ENCODE measurements around the gene CROCC2. TPM values are rescaled to one million over a fixed set of nuclear protein-coding genes. Genes with fewer than 3 reads are reported as not detected.

The CROCC2 gene
- total RNA-seq, 1 donor: not detected

- no peaks in the 10 kb centered on the region for H3K27me3 ChIP-seq (ENCODE audit: insufficient read depth, low read length)
- no peak overlapping the region for H3K4me3 ChIP-seq (ENCODE audit: low read length)
- H3K4me1 ChIP-seq (ENCODE audit: insufficient read depth, low read length): no peaks in the 10 kb centered on the region
- H3K9me3 ChIP-seq (ENCODE audit: low read depth, low read length): no peaks in the 10 kb centered on the region
Observed at GRCh38 chr2:240990726-240991377, 84.7 kb downstream of the CROCC2 start.

- H3K9me3 ChIP-seq (ENCODE audit: low read depth, low read length): no peaks in the 10 kb centered on the region
- peaks cover 3% of the 10 kb centered on the region for H3K4me1 ChIP-seq (ENCODE audit: insufficient read depth, low read length)
- no peaks in the 10 kb centered on the region for H3K27me3 ChIP-seq (ENCODE audit: insufficient read depth, low read length)
- no peak overlapping the region for H3K4me3 ChIP-seq (ENCODE audit: low read length)
Observed at GRCh38 chr2:240991378-240992263, 85.5 kb downstream of the CROCC2 start.

- peaks cover 3% of the 10 kb centered on the region for H3K27me3 ChIP-seq (ENCODE audit: insufficient read depth, low read length)
- H3K4me3 ChIP-seq (ENCODE audit: low read length): no peak overlapping the region
- H3K4me1 ChIP-seq (ENCODE audit: insufficient read depth, low read length): peaks cover 12% of the 10 kb centered on the region
- no peaks in the 10 kb centered on the region for H3K9me3 ChIP-seq (ENCODE audit: low read depth, low read length)
Observed at GRCh38 chr2:240992572-240993291, 86.6 kb downstream of the CROCC2 start.

- peaks cover 5% of the 10 kb centered on the region for H3K27me3 ChIP-seq (ENCODE audit: insufficient read depth, low read length)
- H3K4me3 ChIP-seq (ENCODE audit: low read length): no peak overlapping the region
- peaks cover 17% of the 10 kb centered on the region for H3K4me1 ChIP-seq (ENCODE audit: insufficient read depth, low read length)
- no peaks in the 10 kb centered on the region for H3K9me3 ChIP-seq (ENCODE audit: low read depth, low read length)
Observed at GRCh38 chr2:240993446-240994170, 87.5 kb downstream of the CROCC2 start.

GRCh38 chr2:240994171-240994896 is 88.2 kb downstream of the CROCC2 start:
- no peak overlapping the region for H3K4me3 ChIP-seq (ENCODE audit: low read length)
- H3K27me3 ChIP-seq (ENCODE audit: insufficient read depth, low read length): peaks cover 5% of the 10 kb centered on the region
- H3K4me1 ChIP-seq (ENCODE audit: insufficient read depth, low read length): peaks cover 17% of the 10 kb centered on the region
- H3K9me3 ChIP-seq (ENCODE audit: low read depth, low read length): no peaks in the 10 kb centered on the region

DNA sequence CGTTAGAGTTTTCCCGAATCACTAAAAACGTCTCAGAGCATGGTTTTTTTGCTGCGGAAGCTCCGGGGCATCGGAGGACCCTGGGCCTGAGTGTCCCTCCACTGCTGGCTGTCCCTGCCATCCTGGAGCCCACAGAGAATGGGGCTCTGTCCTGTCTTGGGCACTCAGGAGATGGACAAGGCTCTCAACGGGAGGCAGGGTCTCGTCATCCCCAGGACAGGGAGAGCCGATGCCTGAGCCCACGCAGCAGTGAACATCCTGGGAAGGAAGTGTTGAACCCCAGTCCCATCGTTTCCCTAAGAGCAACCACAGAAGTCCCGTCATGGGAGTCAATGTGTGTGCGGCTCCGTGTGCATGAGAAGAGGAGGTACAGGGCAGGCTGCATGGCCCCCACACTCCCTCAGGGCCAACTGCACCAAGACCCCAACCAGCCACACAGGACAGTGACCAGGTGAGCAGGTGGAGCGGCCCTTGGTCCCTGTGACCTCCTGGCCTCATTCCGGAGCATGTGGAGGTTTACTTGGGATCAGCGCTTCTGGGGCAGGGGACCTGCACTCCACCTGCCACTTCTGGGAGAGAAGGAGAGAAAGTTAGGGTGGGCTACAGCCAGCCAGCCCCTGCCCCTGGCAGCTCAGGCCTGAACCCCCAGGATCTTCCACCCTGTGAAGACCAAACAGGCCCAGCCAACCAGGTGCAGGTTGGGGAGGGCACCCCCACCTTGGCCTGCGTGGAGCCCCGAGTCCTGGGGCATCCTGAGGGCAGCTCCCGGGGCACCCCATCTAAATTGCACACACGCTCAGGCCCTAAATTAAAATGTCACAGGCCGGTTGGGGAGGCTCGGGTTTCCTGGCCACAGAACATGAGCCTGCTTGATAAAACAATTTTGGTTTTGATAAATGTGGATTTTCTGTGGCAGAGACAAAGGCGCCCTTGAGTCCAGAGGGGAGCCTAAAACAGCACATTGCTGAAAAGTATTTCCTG is 89.2 kb downstream of the CROCC2 start:
- peaks cover 17% of the 10 kb centered on the region for H3K4me1 ChIP-seq (ENCODE audit: insufficient read depth, low read length)
- no peak overlapping the region for H3K4me3 ChIP-seq (ENCODE audit: low read length)
- H3K9me3 ChIP-seq (ENCODE audit: low read depth, low read length): no peaks in the 10 kb centered on the region
- H3K27me3 ChIP-seq (ENCODE audit: insufficient read depth, low read length): peaks cover 15% of the 10 kb centered on the region

- H3K9me3 ChIP-seq (ENCODE audit: low read depth, low read length): no peaks in the 10 kb centered on the region
- peaks cover 17% of the 10 kb centered on the region for H3K4me1 ChIP-seq (ENCODE audit: insufficient read depth, low read length)
- H3K4me3 ChIP-seq (ENCODE audit: low read length): no peak overlapping the region
- peaks cover 15% of the 10 kb centered on the region for H3K27me3 ChIP-seq (ENCODE audit: insufficient read depth, low read length)
Observed at GRCh38 chr2:240996161-240996833, 90.2 kb downstream of the CROCC2 start.

- Histone ChIP-seq H3K4me3 (ENCODE audit: low read length) (no peak overlapping the region), H3K27me3 (ENCODE audit: insufficient read depth, low read length) (peaks cover 15% of the 10 kb centered on the region), H3K9me3 (ENCODE audit: low read depth, low read length) (no peaks in the 10 kb centered on the region), H3K4me1 (ENCODE audit: insufficient read depth, low read length) (peaks cover 17% of the 10 kb centered on the region)
Observed at GRCh38 chr2:240996834-240997140, 90.7 kb downstream of the CROCC2 start.

- H3K4me1 ChIP-seq (ENCODE audit: insufficient read depth, low read length): peaks cover 17% of the 10 kb centered on the region
- H3K9me3 ChIP-seq (ENCODE audit: low read depth, low read length): no peaks in the 10 kb centered on the region
- H3K4me3 ChIP-seq (ENCODE audit: low read length): no peak overlapping the region
- H3K27me3 ChIP-seq (ENCODE audit: insufficient read depth, low read length): peaks cover 15% of the 10 kb centered on the region
Observed at GRCh38 chr2:240997141-240997855, 91.2 kb downstream of the CROCC2 start.

DNA sequence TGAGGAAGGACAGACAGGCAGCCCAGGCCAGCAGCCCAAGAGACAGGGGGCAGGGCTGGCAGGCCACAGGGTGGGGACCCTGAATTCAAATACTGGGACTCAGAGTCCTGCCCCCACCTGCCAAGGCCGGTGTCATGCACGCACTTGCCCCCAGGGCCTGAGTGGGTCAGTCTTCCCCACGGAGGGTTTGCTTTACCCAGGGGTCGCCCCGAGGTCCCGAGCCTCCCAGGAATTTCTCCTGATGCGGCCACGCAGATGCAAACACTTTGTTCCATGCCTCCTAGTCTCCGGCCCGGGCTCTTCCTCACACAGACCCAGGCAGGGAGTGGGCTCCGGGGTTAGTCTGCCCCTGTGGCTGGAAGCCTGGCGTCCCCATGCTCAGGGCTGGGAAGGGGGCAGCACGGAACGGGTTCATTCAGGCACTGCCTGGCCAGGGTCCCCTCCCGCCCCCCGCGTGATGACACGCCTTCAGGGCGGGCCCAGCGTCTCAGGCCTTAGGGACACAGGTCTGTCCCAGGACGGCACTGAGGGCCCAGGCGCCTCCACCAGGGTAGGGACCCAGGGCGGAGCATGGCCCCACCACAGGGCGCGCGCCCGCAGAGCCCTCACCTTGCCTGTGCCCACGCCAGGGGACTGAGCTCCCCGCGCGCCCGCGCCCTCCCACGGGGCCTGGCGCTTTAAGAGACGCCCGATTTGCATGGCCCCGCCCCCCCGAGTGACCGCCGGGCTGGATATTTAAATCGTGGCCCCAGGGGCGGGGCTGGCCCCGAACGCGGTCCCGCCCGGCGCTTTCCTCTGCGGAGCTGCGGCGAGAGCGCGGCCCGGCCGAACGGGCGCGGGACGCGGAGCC is 91.9 kb downstream of the CROCC2 start, which contains the start of gene SNED1:
Gene SNED1 (plus strand): TSS at position 763 of the 850 bp plus-strand sequence. CDS start 220 bp downstream, outside the sequence.
- peak within 1 kb of the TSS; percentile 33 for H3K4me3 ChIP-seq (ENCODE audit: low read length)
- H3K27me3 ChIP-seq (ENCODE audit: insufficient read depth, low read length): peaks cover 15% of the 10 kb centered on the region
- no peaks in the 10 kb centered on the region for H3K9me3 ChIP-seq (ENCODE audit: low read depth, low read length)
- H3K4me1 ChIP-seq (ENCODE audit: insufficient read depth, low read length): peaks cover 17% of the 10 kb centered on the region

DNA sequence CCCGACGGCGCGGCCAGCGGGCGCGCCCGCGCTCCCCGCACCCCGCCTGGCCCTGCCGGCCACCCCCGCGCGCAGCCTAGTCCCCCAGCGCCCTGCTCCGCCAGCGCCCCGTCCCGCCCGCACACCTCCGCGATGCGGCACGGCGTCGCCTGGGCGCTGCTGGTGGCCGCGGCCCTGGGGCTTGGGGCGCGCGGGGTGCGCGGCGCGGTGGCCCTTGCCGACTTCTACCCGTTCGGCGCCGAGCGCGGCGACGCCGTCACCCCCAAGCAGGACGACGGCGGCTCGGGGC is 92.5 kb downstream of the CROCC2 start:
- Histone ChIP-seq H3K4me3 (ENCODE audit: low read length) (peak overlapping the region; percentile 33), H3K9me3 (ENCODE audit: low read depth, low read length) (peaks cover 1% of the 10 kb centered on the region), H3K27me3 (ENCODE audit: insufficient read depth, low read length) (peaks cover 15% of the 10 kb centered on the region), H3K4me1 (ENCODE audit: insufficient read depth, low read length) (peaks cover 17% of the 10 kb centered on the region)

Measured in mononuclear cell (primary cell).